RWPE2 (cell line): ENCODE results near the gene IFT43.

Experiments
- ATAC-seq: fragments of 200-7000 bp; cut with Tn5 transposase; 3 replicates; pipeline ENCODE4 v1.9.1; 2021; ENCODE audit warnings: low read depth
- DNase-seq: peaks from one replicate; pipeline ENCODE4 v3.0.0-alpha.2; 2020; ENCODE audit warnings: low spot score
- H3K27ac ChIP-seq: fragments of 450-650 bp; 2 replicates; pipeline ENCODE4 v1.5.1; 2017; ENCODE audit warnings: mild to moderate bottlenecking; ENCODE audit not compliant: poor library complexity, severe bottlenecking
- H3K27me3 ChIP-seq: fragments of 250-450 bp; sonication (Bioruptor Pico); 2 replicates; pipeline ENCODE4 v1.5.1; 2021; ENCODE audit warnings: mild to moderate bottlenecking, moderate library complexity; ENCODE audit not compliant: insufficient read depth, poor library complexity, severe bottlenecking
- H3K36me3 ChIP-seq: fragments of 250-450 bp; sonication (Bioruptor Pico); 2 replicates; pipeline ENCODE4 v1.5.1; 2020; ENCODE audit warnings: low read depth, mild to moderate bottlenecking, moderate library complexity
- H3K4me1 ChIP-seq: fragments of 250-450 bp; sonication (Bioruptor Pico); 2 replicates; pipeline ENCODE4 v1.5.1; 2021; ENCODE audit warnings: mild to moderate bottlenecking, moderate library complexity; ENCODE audit not compliant: insufficient read depth, poor library complexity, severe bottlenecking
- H3K4me3 ChIP-seq: fragments of 250-450 bp; sonication (Bioruptor Pico); 2 replicates; pipeline ENCODE4 v1.5.1; 2021; ENCODE audit warnings: mild to moderate bottlenecking, moderate library complexity; ENCODE audit not compliant: severe bottlenecking
- H3K9me3 ChIP-seq: fragments of 250-450 bp; sonication (Bioruptor Pico); 2 replicates; pipeline ENCODE4 v1.5.1; 2021; ENCODE audit warnings: mild to moderate bottlenecking, moderate library complexity; ENCODE audit not compliant: severe bottlenecking
- CTCF ChIP-seq: fragments of 450-650 bp; IDR thresholded peaks from one replicate; pipeline ENCODE4 v1.5.1; 2017; ENCODE audit warnings: mild to moderate bottlenecking, moderate library complexity; ENCODE audit not compliant: poor library complexity, severe bottlenecking

The IFT43 gene

GRCh38 chr14:75946785-75947184 is 38.8 kb upstream of the IFT43 start:
- DNase-seq = no peak
- no peak for ATAC-seq
- H3K9me3 ChIP-seq = no peaks in the 10 kb centered on the region
- TF ChIP-seq CTCF = no peak
- H3K36me3 ChIP-seq = no peaks in the 10 kb centered on the region
- no peaks in the 10 kb centered on the region for H3K4me1 ChIP-seq
- no peak overlapping the region for H3K4me3 ChIP-seq
- H3K27me3 ChIP-seq = no peaks in the 10 kb centered on the region
- no peak overlapping the region for H3K27ac ChIP-seq

GRCh38 chr14:75952489-75952888 is 33.1 kb upstream of the IFT43 start:
- H3K27ac ChIP-seq = no peak overlapping the region
- no peaks in the 10 kb centered on the region for H3K36me3 ChIP-seq
- no peaks in the 10 kb centered on the region for H3K4me1 ChIP-seq
- no peak for ATAC-seq
- no peak for TF ChIP-seq CTCF
- no peak for DNase-seq
- no peaks in the 10 kb centered on the region for H3K9me3 ChIP-seq
- H3K4me3 ChIP-seq = no peak overlapping the region
- no peaks in the 10 kb centered on the region for H3K27me3 ChIP-seq

GRCh38 chr14:75959031-75959430 is 26.5 kb upstream of the IFT43 start:
- H3K4me3 ChIP-seq = no peak overlapping the region
- ATAC-seq = no peak

GRCh38 chr14:75960231-75960630 is 25.3 kb upstream of the IFT43 start:
- H3K36me3 ChIP-seq = no peaks in the 10 kb centered on the region
- no peaks in the 10 kb centered on the region for H3K4me1 ChIP-seq
- DNase-seq = no peak
- no peak for TF ChIP-seq CTCF
- no peak for ATAC-seq
- no peak overlapping the region for H3K4me3 ChIP-seq
- no peak overlapping the region for H3K27ac ChIP-seq
- no peaks in the 10 kb centered on the region for H3K27me3 ChIP-seq
- no peaks in the 10 kb centered on the region for H3K9me3 ChIP-seq

More at GRCh38 chr14:75959031-75959430, 26.5 kb upstream of the IFT43 start:
- no peak for DNase-seq
- H3K36me3 ChIP-seq = no peaks in the 10 kb centered on the region
- H3K27ac ChIP-seq = no peak overlapping the region
- H3K4me1 ChIP-seq = no peaks in the 10 kb centered on the region
- H3K9me3 ChIP-seq = no peaks in the 10 kb centered on the region
- no peaks in the 10 kb centered on the region for H3K27me3 ChIP-seq
- no peak for TF ChIP-seq CTCF

- Histone ChIP-seq H3K27me3 (no peaks in the 10 kb centered on the region), H3K4me3 (no peak overlapping the region), H3K4me1 (no peaks in the 10 kb centered on the region), H3K9me3 (no peaks in the 10 kb centered on the region), H3K36me3 (no peaks in the 10 kb centered on the region), H3K27ac (no peak overlapping the region)
- ATAC-seq (no peak), DNase-seq (no peak)
- no peak for TF ChIP-seq CTCF
These were observed 23.9 kb upstream of the IFT43 start for GRCh38 chr14:75961662-75962061.
